LHCN-M2 (cell line): ENCODE measurements around the gene TFF3. TPM values are rescaled to one million over a fixed set of nuclear protein-coding genes. Genes with fewer than 3 reads are reported as not detected.

ENCODE experiments used
- DNase-seq: peaks from one replicate; pipeline ENCODE4 v3.0.0-alpha.2; 2012; ENCODE audit warnings: low read depth
- total RNA-seq: library from RNA; depleted of rRNA; stranded (reverse); fragments of >200 nt; gene quantifications from 2 replicates; pipeline ENCODE4 v1.2.3, GENCODE V29; 2014

TFF3 gene
- total RNA-seq, 1 experiment from 2014 or later, result not detected

DNA sequence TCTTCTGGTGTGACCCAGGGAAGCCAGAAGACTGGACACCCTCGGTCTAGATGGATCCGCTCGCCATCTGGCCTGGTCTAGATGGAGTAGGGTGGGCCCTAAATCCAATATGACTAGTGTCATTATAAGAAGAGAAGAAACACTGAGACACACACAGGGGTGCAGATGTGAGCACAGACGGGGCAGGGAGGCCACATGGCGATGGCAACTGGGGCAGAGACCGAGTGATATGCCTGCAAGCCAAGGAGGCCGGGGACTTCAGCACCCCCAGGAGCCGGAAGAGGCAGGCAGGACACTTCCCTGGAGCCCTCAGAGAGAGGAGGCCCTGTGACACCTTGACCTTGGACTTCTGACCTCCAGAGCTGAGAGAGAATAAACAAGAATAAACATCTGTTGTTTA is 5.6 kb upstream of the TFF3 start:
- DNase-seq, result no peak

DNA sequence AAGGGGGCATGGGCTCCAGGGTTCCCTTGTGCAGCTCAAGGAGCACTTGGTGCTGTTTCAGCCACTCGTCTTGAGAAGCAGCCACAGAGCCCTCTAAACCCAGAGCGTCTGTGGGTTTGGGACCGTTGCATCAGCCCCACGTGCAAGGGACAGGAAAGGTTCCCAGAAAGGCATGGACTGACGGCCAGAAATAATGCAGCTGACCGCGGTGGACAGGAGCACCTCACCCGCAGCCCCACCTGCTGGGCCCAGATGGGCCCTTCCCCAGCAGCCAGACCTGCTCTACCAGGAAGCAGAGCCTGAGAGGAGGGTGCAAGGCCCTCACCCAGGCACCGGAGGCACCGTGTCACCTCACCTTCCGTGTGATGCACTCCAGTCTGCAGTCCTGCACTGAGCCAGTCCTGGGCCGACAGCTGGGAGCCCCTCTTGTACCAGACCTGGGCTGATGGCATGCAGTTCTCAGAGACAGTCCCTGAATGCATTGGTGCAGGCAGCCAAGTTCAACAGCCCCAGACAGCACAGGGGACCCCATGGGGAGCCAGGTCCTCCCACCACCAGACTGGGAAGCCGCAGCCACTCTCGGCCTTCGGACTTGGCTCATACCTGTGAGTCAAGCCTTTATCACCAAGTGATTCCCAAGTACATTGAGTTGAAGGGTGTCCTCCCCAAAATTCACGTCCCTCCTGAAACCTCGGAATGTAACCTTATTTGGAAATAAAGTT is 4.8 kb upstream of the TFF3 start:
- DNase-seq, result no peak

DNA sequence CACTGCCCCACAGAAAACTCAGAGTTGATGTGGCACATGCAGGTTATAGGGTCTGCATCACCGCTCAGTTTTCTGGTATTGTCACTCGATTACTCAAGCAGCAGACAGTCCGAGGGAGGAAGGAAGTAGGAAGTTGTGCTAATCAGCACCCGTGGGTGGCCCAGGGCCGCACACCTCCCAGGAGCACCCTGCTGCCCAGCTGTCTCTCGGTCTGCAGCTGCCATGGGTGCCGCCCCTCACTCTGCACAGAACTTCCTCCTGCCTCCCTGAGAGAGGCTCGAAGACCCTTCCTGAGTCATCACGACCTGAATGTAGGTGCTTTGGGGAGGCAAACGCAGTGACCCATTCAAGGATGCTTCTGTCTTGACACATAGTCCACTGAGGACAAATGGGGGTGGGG is 4.2 kb upstream of the TFF3 start:
- no peak for DNase-seq

- DNase-seq, result no peak
Measured at GRCh38 chr21:42317826-42318746, 2.9 kb upstream of the TFF3 start.

DNA sequence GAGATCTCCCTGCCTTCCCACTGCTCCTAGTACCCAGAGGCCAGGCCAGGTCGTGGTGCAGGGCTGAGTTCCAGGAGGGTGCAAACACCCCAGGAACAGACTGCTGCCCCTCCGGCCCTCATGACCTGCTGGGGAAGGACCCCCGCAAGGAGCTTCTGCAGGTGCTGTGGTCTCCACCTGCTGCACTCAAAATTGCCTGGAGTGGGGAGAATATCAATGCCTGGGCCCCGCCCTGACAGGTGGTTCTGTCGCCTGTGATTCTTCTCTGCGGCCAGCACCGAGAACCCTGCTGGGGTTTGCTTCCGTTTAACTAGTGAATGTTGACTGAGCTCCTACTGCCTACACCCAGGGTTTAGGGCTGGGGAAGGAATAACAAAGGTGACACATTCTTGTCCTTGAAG is 2.1 kb upstream of the TFF3 start:
- DNase-seq, result no peak

DNA sequence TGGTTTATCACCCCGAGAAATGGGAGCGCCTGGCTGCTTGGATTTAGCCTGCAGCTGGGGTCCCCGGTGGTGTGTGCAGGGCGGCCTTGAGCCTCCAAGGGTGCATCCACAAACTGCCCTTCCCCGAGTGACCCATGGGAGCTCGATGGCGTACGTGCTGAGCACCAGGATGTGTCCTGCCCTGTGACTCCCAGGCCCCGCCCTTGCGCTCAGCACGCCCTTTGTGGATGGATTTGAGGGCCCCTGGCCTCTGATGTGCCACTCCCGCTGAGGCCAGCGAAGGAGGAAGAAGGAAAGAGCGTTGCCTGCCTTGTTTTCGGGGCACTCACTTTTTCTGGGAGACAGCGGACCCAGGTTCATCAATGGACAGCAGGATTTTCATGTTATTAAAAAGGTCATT is 1.7 kb upstream of the TFF3 start:
- no peak for DNase-seq

GRCh38 chr21:42314616-42315295 is 453 bp downstream of the TFF3 start:
- no peak for DNase-seq

DNA sequence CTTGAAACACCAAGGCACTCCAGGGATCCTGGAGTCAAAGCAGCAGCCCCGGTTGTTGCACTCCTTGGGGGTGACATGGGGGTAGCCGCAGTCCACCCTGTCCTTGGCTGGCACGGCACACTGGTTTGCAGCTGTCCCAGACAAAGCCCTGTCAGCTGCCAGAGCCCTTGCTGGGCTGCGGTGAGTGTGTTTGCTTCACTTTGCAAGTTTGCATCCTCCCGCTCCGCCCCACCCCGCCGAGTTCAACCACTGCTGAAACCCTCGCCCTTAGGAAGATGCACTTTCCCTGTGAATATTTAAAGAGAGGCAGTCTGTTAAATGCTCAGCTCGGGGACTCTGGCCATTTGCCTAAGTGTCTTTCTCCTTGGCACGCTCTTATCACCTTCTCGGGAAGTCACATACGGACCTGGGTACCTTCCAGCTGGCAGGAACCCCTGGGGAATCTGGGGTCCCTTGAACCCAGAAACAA is 1.7 kb downstream of the TFF3 start:
- DNase-seq, result peak; percentile 1

DNA sequence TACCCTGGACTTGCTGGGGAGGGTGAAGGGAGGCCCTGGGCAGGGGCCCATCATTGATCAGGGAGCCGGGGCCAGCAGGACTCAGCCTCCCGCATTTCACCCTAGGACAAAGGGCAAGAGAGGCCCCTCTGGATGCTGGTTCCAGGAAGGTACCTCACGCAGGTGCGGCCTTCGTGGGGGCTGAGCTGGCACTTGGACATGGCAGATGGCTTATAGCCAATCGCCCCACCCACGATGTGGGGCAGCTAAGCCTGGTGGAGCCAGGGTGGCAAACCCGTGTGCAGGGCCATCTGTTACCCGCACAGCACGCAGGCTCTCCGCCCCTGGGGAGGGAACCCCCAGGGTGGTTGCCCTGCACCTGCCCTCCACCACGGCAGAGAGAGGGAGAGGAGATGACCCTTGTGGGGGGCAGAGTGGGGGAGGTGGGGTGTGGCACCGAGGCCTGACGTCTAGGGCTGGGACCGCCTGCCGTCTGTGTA is 2.5 kb downstream of the TFF3 start:
- DNase-seq, result no peak

- no peak for DNase-seq
Measured at GRCh38 chr21:42311816-42312625, 3.2 kb downstream of the TFF3 start.

GRCh38 chr21:42311160-42311559 is 4.0 kb downstream of the TFF3 start:
- DNase-seq, result no peak

- no peak for DNase-seq
Measured at GRCh38 chr21:42310411-42311001, 4.7 kb downstream of the TFF3 start.

DNA sequence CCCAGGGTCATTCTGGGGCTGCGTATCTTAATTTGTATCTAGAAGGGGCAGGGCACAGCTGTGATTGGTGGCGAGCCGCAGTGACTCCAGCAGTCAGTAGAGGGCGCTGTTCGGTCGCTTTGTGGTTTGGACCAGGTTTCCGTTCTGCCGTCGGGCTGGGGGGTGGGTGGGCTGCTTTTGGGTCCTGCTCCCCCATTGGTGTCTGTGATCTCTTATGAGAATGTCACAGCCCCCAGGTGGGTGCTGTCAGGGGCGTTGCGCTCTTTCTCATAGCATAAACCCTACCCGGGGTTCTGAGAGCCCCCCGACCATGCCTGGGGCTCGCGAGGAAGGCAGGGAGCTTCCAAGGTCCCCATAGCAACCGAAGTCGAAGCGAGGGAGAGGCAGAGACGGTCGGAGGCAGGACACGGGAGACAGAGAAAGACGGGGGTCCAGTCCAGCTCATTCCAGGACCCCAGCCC is 5.4 kb downstream of the TFF3 start:
- DNase-seq, result no peak

GRCh38 chr21:42308914-42309752 is 6.1 kb downstream of the TFF3 start:
- DNase-seq, result no peak

GRCh38 chr21:42308161-42308913 is 6.9 kb downstream of the TFF3 start:
- no peak for DNase-seq

- DNase-seq, result no peak
Measured at GRCh38 chr21:42307106-42307505, 8.1 kb downstream of the TFF3 start.

DNA sequence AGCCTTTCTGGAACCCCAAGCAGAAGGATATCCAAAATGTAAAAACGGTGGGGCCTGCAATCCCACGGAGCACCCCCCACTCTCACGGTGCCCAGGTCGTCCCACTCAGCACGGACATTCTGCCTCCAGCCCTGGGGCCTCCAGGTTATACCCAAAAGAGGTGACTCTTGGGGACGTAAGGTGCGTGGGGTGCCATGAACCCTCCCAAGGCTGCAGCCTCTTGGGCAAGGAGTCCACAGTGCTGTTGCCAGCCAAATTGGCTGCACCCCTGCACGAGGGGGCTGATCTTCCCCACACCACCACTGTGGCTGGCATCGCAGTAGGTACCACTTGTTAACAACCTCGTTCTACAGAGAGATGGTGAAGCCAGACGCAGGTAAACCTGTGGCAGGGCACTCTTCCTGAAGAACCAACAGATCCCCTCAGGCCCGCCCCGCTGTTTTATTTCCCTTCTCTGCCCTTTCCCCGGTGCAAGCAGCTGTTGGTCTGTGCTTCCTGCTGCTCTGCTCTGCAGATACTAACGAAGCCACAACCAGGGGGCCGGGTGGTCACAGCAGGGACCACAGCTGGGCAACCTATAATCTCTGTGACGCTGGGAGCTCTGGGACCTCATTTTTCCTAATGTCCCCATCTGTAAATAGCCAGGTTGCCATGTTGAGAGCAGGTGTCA is 8.7 kb downstream of the TFF3 start:
- no peak for DNase-seq

- DNase-seq, result no peak
Measured at GRCh38 chr21:42305707-42306147, 9.5 kb downstream of the TFF3 start.
